Glutamatergic neuron (in vitro differentiated cells): ENCODE data around the gene EYS. TPM values are rescaled to one million over a fixed set of nuclear protein-coding genes. Genes with fewer than 3 reads are reported as not detected.

Experiments
- DNase-seq: peaks from one replicate; pipeline ENCODE4 v3.0.0; 2022
- H3K27ac Mint-ChIP-seq: one replicate; pipeline ENCODE4 v1.8.0; 2020; ENCODE audit warnings: mild to moderate bottlenecking, mixed read lengths, inconsistent platforms; ENCODE audit not compliant: unreplicated experiment
- H3K27me3 Mint-ChIP-seq: one replicate; pipeline ENCODE4 v1.8.0; 2020; ENCODE audit warnings: mild to moderate bottlenecking, moderate library complexity, mixed read lengths, inconsistent platforms; ENCODE audit not compliant: unreplicated experiment
- H3K36me3 Mint-ChIP-seq: one replicate; pipeline ENCODE4 v1.8.0; 2020; ENCODE audit warnings: mild to moderate bottlenecking, mixed read lengths, inconsistent platforms; ENCODE audit not compliant: unreplicated experiment
- H3K4me1 Mint-ChIP-seq: one replicate; pipeline ENCODE4 v1.8.0; 2020; ENCODE audit warnings: mild to moderate bottlenecking, low read depth, mixed read lengths, inconsistent platforms; ENCODE audit not compliant: unreplicated experiment
- H3K4me3 Mint-ChIP-seq: one replicate; pipeline ENCODE4 v1.8.0; 2020; ENCODE audit warnings: mild to moderate bottlenecking, mixed read lengths, inconsistent platforms; ENCODE audit not compliant: unreplicated experiment
- H3K9me3 Mint-ChIP-seq: one replicate; pipeline ENCODE4 v1.8.0; 2020; ENCODE audit warnings: mild to moderate bottlenecking, moderate library complexity, mixed read lengths, inconsistent platforms; ENCODE audit not compliant: unreplicated experiment
- total RNA-seq: library from RNA; stranded (reverse); fragmentation: NEBNext Ultra II Directional; extraction: Animal tissue kit (Norgen Biotek cat#: 25700); gene quantifications from one replicate; pipeline ENCODE4 v1.2.1, GENCODE V29; 2021; ENCODE audit not compliant: unreplicated experiment
- TF ChIP-seq, protein P1 (sequence below): fragments of 200-600 bp; sonication (generic); IDR thresholded peaks from one replicate; pipeline ENCODE4 v1.5.0; 2021; ENCODE audit not compliant: partially characterized antibody, unreplicated experiment

EYS gene
- total RNA-seq, 1 donor from 2014 or later, result 13.2 TPM

GRCh38 chr6:65700561-65700960 is 6.5 kb downstream of the EYS start:
- H3K4me3 Mint-ChIP-seq, result no peak overlapping the region
- TF ChIP-seq, protein P1, sequence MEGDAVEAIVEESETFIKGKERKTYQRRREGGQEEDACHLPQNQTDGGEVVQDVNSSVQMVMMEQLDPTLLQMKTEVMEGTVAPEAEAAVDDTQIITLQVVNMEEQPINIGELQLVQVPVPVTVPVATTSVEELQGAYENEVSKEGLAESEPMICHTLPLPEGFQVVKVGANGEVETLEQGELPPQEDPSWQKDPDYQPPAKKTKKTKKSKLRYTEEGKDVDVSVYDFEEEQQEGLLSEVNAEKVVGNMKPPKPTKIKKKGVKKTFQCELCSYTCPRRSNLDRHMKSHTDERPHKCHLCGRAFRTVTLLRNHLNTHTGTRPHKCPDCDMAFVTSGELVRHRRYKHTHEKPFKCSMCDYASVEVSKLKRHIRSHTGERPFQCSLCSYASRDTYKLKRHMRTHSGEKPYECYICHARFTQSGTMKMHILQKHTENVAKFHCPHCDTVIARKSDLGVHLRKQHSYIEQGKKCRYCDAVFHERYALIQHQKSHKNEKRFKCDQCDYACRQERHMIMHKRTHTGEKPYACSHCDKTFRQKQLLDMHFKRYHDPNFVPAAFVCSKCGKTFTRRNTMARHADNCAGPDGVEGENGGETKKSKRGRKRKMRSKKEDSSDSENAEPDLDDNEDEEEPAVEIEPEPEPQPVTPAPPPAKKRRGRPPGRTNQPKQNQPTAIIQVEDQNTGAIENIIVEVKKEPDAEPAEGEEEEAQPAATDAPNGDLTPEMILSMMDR, result no peak
- H3K36me3 Mint-ChIP-seq, result no peaks in the 10 kb centered on the region
- peaks cover 27% of the 10 kb centered on the region for H3K4me1 Mint-ChIP-seq
- no peak for DNase-seq
- H3K9me3 Mint-ChIP-seq, result peaks cover 1% of the 10 kb centered on the region
- no peak overlapping the region for H3K27ac Mint-ChIP-seq
- H3K27me3 Mint-ChIP-seq, result peaks cover 2% of the 10 kb centered on the region

DNA sequence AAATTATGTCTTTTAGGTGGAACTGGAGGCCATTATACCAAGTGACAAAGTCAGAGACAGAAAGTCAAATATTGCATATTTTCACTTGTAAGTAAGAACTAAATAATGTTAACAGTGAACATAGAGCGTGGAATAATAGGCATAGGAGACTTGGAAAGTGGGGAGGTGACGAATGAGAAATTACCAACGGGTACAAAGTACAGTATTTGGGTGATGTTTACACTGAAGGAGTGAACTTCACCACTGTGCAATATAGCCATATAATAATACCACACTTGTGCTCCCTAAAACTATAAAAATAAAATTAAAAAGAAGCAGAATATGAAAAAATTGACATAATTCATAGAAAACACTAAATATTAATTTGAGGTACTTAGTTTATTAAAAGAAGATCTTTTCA is 14.9 kb downstream of the EYS start:
- TF ChIP-seq, protein P1, result no peak
- no peak for DNase-seq
- H3K4me1 Mint-ChIP-seq, result no peaks in the 10 kb centered on the region
- no peak overlapping the region for H3K27ac Mint-ChIP-seq
- H3K4me3 Mint-ChIP-seq, result no peak overlapping the region
- H3K36me3 Mint-ChIP-seq, result no peaks in the 10 kb centered on the region
- no peaks in the 10 kb centered on the region for H3K27me3 Mint-ChIP-seq
- peaks cover 3% of the 10 kb centered on the region for H3K9me3 Mint-ChIP-seq

DNA sequence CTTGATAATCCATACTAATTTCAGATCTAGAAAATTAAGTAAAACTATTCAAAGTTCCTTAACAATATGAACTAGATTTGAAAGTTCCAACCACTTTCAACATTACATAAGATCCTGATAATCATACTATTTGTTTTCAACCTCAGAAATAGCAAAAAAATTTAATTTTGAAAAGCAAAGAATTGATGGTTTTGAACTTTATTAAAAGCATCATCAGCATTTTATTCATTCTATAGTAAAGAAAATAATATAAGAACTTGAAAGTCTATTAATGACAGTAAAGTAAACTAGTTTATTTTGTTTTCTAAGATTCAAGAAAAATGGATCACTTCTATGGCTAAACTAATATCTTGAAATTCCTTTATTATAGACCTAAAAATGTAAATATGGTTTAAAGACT is 26.8 kb downstream of the EYS start:
- H3K36me3 Mint-ChIP-seq, result no peaks in the 10 kb centered on the region
- H3K9me3 Mint-ChIP-seq, result peaks cover 4% of the 10 kb centered on the region
- no peak overlapping the region for H3K4me3 Mint-ChIP-seq
- DNase-seq, result no peak
- no peak overlapping the region for H3K27ac Mint-ChIP-seq
- no peaks in the 10 kb centered on the region for H3K27me3 Mint-ChIP-seq
- peaks cover 18% of the 10 kb centered on the region for H3K4me1 Mint-ChIP-seq
- TF ChIP-seq, protein P1, result no peak

- TF ChIP-seq, protein P1, result no peak
- peaks cover 18% of the 10 kb centered on the region for H3K36me3 Mint-ChIP-seq
Observed at GRCh38 chr6:65671922-65672321, 35.1 kb downstream of the EYS start.

GRCh38 chr6:65667916-65668656 is 38.9 kb downstream of the EYS start:
- H3K4me1 Mint-ChIP-seq, result peaks cover 9% of the 10 kb centered on the region
- H3K36me3 Mint-ChIP-seq, result peaks cover 8% of the 10 kb centered on the region
- no peak for DNase-seq
- no peak overlapping the region for H3K27ac Mint-ChIP-seq
- H3K27me3 Mint-ChIP-seq, result peaks cover 4% of the 10 kb centered on the region
- TF ChIP-seq, protein P1, result no peak
- H3K9me3 Mint-ChIP-seq, result peaks cover 3% of the 10 kb centered on the region
- no peak overlapping the region for H3K4me3 Mint-ChIP-seq

More at GRCh38 chr6:65671922-65672321, 35.1 kb downstream of the EYS start:
- Mint-ChIP-seq H3K4me1 (peaks cover 10% of the 10 kb centered on the region), H3K9me3 (peaks cover 6% of the 10 kb centered on the region), H3K4me3 (no peak overlapping the region), H3K27me3 (peaks cover 4% of the 10 kb centered on the region), H3K27ac (peak overlapping the region; percentile 69)
- no peak for DNase-seq
